ENCODE measurements around the gene OR5I1. TPM values are rescaled to one million over a fixed set of nuclear protein-coding genes. Genes with fewer than 3 reads are reported as not detected.

Gene OR5I1
- total and polyA plus RNA-seq, 2 of the 8 experiments (the other 6 are each of a cell fraction or from before 2014, with no cell fraction given): not detected

GRCh38 chr11:55942785-55943392 is 6.7 kb upstream of the OR5I1 start:
- no peaks in the 10 kb centered on the region for H3K79me2 ChIP-seq (ENCODE audit: control insufficient read depth in 1 of 2, insufficient read depth in 2 of 2, low read length in 2 of 2)
- no peak overlapping the region for H4K8ac ChIP-seq (ENCODE audit: extremely low read depth, insufficient read depth, low read length)
- no peak overlapping the region for H2BK20ac ChIP-seq (ENCODE audit: low read length)
- no peak overlapping the region for H2BK15ac ChIP-seq (ENCODE audit: low read length)
- H3K27ac ChIP-seq (ENCODE audit: low read depth, low read length): no peak overlapping the region
- H4K20me1 ChIP-seq (replicated peaks in 1 of 2; ENCODE audit: control insufficient read depth in 1 of 2, insufficient read depth in 2 of 2, low read length in 2 of 2): no peaks in the 10 kb centered on the region
- H3K4me3 ChIP-seq (ENCODE audit: extremely low read depth in 1 of 4, insufficient read depth in 2 of 4, low read depth in 3 of 4, low read length in 4 of 4): no peak overlapping the region
- WGBS, 2 experiments (ENCODE audit: extremely low coverage in 1 of 2, insufficient coverage in 1 of 2, insufficient read length in 1 of 2, insufficient replicate concordance in 2 of 2, low coverage in 1 of 2, low lambda C conversion rate in 2 of 2, missing lambda C conversion rate in 1 of 2): 13% methylated on average over 3 of the region's 3 CpGs; no CpG with 5 or more reads in 1 of the 2 experiments
- TF ChIP-seq RAD21 (IDR thresholded peaks at IDR 0.05 in 1 of 2, conservative IDR thresholded peaks at IDR 0.05 in 1 of 2; ENCODE audit: low read depth in 2 of 2, low read length in 2 of 2) (peak; percentile 83 to 85), CTCF (IDR thresholded peaks at IDR 0.05; ENCODE audit: control extremely low read depth in 1 of 3, insufficient read depth in 1 of 3, low read depth in 1 of 3, low read length in 3 of 3) (peak in 2 of 3 experiments; percentile 40 to 44; a peak in 2 of 4 replicates), EP300 (IDR thresholded peaks at IDR 0.05; ENCODE audit: borderline replicate concordance in 1 of 2, low read depth in 2 of 2, low read length in 2 of 2) (no peak), POLR2A (IDR thresholded peaks at IDR 0.05; ENCODE audit: control extremely low read depth in 1 of 2, low read depth in 2 of 2, low read length in 2 of 2) (no peak), CHD1 (IDR thresholded peaks at IDR 0.05; ENCODE audit: low read depth, low read length) (no peak)
- H3K4me2 ChIP-seq (ENCODE audit: insufficient read depth in 1 of 2, low read depth in 2 of 2, low read length in 2 of 2): no peak overlapping the region
- CTCF ChIA-PET (ENCODE audit: partially characterized antibody): interaction anchor here (0.7 kb wide), 1 partner anchor 1307 kb away, joined by 3 read pairs; no protein-coding TSS in a partner anchor
- no peak overlapping the region for H4K91ac ChIP-seq (replicated peaks; ENCODE audit: insufficient read length, low read length)
- no peak overlapping the region for H3K4ac ChIP-seq (replicated peaks; ENCODE audit: insufficient read length, low read depth, low read length)
- FAIRE-seq (peak; percentile 68), DNase-seq (ENCODE audit: low read depth in 1 of 2, low spot score in 2 of 2) (no peak)
- H3K56ac ChIP-seq (replicated peaks; ENCODE audit: insufficient read length, low read depth, low read length): no peak overlapping the region
- H3K18ac ChIP-seq (ENCODE audit: extremely low read depth, low read length): no peak overlapping the region
- H2BK120ac ChIP-seq (replicated peaks; ENCODE audit: low read depth, low read length): no peak overlapping the region
- H3K9me3 ChIP-seq (ENCODE audit: insufficient read depth in 2 of 2, low read depth in 1 of 2, low read length in 1 of 2): 0 out of 4 replicates have a peak, but pooled peaks cover 0 to 3% of the 10 kb centered on the region in 2 experiments
- no peaks in the 10 kb centered on the region for H3K36me3 ChIP-seq (ENCODE audit: control insufficient read depth in 2 of 4, insufficient read depth in 4 of 4, low read length in 3 of 4)
- POLR2A ChIA-PET (ENCODE audit: partially characterized antibody): no interaction called here
- H3K23ac ChIP-seq (ENCODE audit: insufficient read length): no peak overlapping the region
- no peak overlapping the region for H4K5ac ChIP-seq (ENCODE audit: insufficient read length, low read depth, low read length)
- H3K23me2 ChIP-seq (ENCODE audit: low read depth, low read length): no peaks in the 10 kb centered on the region
- no peaks in the 10 kb centered on the region for H3K27me3 ChIP-seq (replicated peaks in 1 of 4; ENCODE audit: control insufficient read depth in 3 of 4, extremely low read depth in 1 of 4, insufficient read depth in 3 of 4, low read length in 3 of 4)
- H2BK5ac ChIP-seq (ENCODE audit: low read depth, low read length): no peak overlapping the region
- no peak overlapping the region for H2BK12ac ChIP-seq (ENCODE audit: low read depth, low read length)
- H3K79me1 ChIP-seq (ENCODE audit: low read depth, low read length): no peaks in the 10 kb centered on the region
- H2AK5ac ChIP-seq (ENCODE audit: low read depth, low read length): no peak overlapping the region
- H2AFZ ChIP-seq (ENCODE audit: low read length): no peak overlapping the region
- no peak overlapping the region for H3K14ac ChIP-seq (ENCODE audit: insufficient read length)
- H3K4me1 ChIP-seq (replicated peaks in 1 of 4; ENCODE audit: control insufficient read depth in 3 of 4, insufficient read depth in 4 of 4, low read length in 3 of 4): peaks cover 0 to 3% (median 0%) of the 10 kb centered on the region in 4 experiments; a peak in 1 of 7 replicates
- no peak overlapping the region for H3K9ac ChIP-seq (replicated peaks in 1 of 4; ENCODE audit: extremely low read depth in 1 of 4, low read depth in 3 of 4, low read length in 3 of 4)

Data from H1 (cell line).